T-cell (primary cell): ENCODE data around the gene SNX9. TPM values are rescaled to one million over a fixed set of nuclear protein-coding genes. Genes with fewer than 3 reads are reported as not detected.

ENCODE experiments used
- ATAC-seq, 4 experiments: fragments of 200-7000 bp in 3 of 4; fragments of 150-1000 bp in 1 of 4; cut with Tn5 transposase; replicated peaks in 1 of 4; 1 replicate in 3 of 4; 2 replicates in 1 of 4; pipeline ENCODE4 v1.10.0; 2021; ENCODE audit warnings: moderate library complexity in 3 of 4, mild to moderate bottlenecking in 2 of 4, moderate number of reproducible peaks in 1 of 4
- CTCF ChIA-PET, 2 donors: fragments of 300-600 bp; sonication (Branson Sonifier 250); formaldehyde crosslinking; loops; one replicate each; lab custom pipeline; 2022; ENCODE audit warnings: antibody characterized with exemption in 2 of 2; lab: Charles Lee
- POLR2A ChIA-PET, 2 donors: fragments of 300-600 bp; sonication (Branson Sonifier 250); formaldehyde crosslinking; loops; one replicate each; lab custom pipeline; 2022; ENCODE audit warnings: antibody characterized with exemption in 2 of 2; lab: Charles Lee
- DNase-seq, 35 experiments: peaks; one replicate each; pipeline versions ENCODE4 v3.0.0 to v3.0.0-alpha.2; 2013 to 2023
- H3K27ac ChIP-seq: one replicate; pipeline ENCODE4 v1.5.1; 2013; ENCODE audit warnings: low read length
- H3K27me3 ChIP-seq, 2 experiments: replicated peaks in 1 of 2; 1 replicate in 1 of 2; 2 replicates in 1 of 2; pipeline versions ENCODE4 v1.6.1 to v1.7.0; 2013; ENCODE audit warnings: low read length in 1 of 2, mixed read lengths in 1 of 2; ENCODE audit not compliant: control insufficient read depth in 2 of 2, insufficient read depth in 2 of 2; ENCODE audit errors: extremely low read depth in 1 of 2
- H3K36me3 ChIP-seq, 2 donors: 1 replicate in 1 of 2; 2 replicates in 1 of 2; pipeline versions ENCODE4 v1.6.1 to v1.7.0; 2013; ENCODE audit warnings: low read length in 1 of 2; ENCODE audit not compliant: control insufficient read depth in 2 of 2, insufficient read depth in 1 of 2; ENCODE audit errors: extremely low read depth in 1 of 2
- H3K4me1 ChIP-seq, 2 experiments: 1 replicate in 1 of 2; 2 replicates in 1 of 2; pipeline versions ENCODE4 v1.6.1 to v1.7.0; 2013; ENCODE audit warnings: low read length in 2 of 2, mixed read lengths in 1 of 2; ENCODE audit not compliant: insufficient read depth in 2 of 2, control insufficient read depth in 1 of 2; ENCODE audit errors: extremely low read depth in 1 of 2
- H3K4me3 ChIP-seq, 2 donors: 1 replicate in 1 of 2; 2 replicates in 1 of 2; pipeline versions ENCODE4 v1.5.1 to v1.7.0; 2013; ENCODE audit warnings: mild to moderate bottlenecking in 2 of 2, low read length in 1 of 2, moderate library complexity in 1 of 2; ENCODE audit not compliant: control insufficient read depth in 1 of 2; ENCODE audit errors: extremely low read depth in 1 of 2
- H3K9me3 ChIP-seq: 2 replicates; pipeline ENCODE4 v1.7.0; 2013
- H3K27ac Mint-ChIP-seq, 2 donors: one replicate each; pipeline ENCODE4 v1.8.0; 2020 to 2021; ENCODE audit warnings: mild to moderate bottlenecking in 2 of 2, mixed read lengths in 2 of 2
- H3K27me3 Mint-ChIP-seq, 2 donors: one replicate each; pipeline ENCODE4 v1.8.0; 2021 to 2022; ENCODE audit warnings: mixed read lengths in 2 of 2
- H3K36me3 Mint-ChIP-seq: one replicate; pipeline ENCODE4 v1.8.0; 2021; ENCODE audit warnings: mixed read lengths
- H3K4me1 Mint-ChIP-seq, 3 donors: one replicate each; pipeline ENCODE4 v1.8.0; 2020 to 2022; ENCODE audit warnings: mixed read lengths in 3 of 3, mild to moderate bottlenecking in 1 of 3
- H3K4me3 Mint-ChIP-seq, 3 donors: one replicate each; pipeline ENCODE4 v1.8.0; 2020 to 2022; ENCODE audit warnings: mild to moderate bottlenecking in 3 of 3, mixed read lengths in 3 of 3, moderate library complexity in 3 of 3
- H3K9me3 Mint-ChIP-seq, 3 donors: one replicate each; pipeline ENCODE4 v1.8.0; 2020 to 2022; ENCODE audit warnings: mixed read lengths in 3 of 3
- WGBS: methylation state at CpG from one replicate; pipeline ENCODE4 v1.1.5; 2013; ENCODE audit warnings: missing lambda C conversion rate; ENCODE audit not compliant: insufficient coverage; 5-methylcytosine and 5-hydroxymethylcytosine counted together
- total RNA-seq, 35 experiments: library from RNA in 6 of 35; stranded (reverse) in 6 of 35; fragments of 120-200 nt in 1 of 35; gene quantifications; one replicate each; pipeline versions ENCODE4 v1.2.1 to v1.2.4 and lab custom pipeline; 2013 to 2026

Gene SNX9
- total RNA-seq, 5 donors from 2014 or later (not counting 1 experiment from before 2014, with no cell fraction given): 20.5 to 25.9 (median 23.7) TPM

- H3K36me3 Mint-ChIP-seq: peaks cover 6% of the 10 kb centered on the region
- peaks cover 3 to 22% (median 13%) of the 10 kb centered on the region in 3 donors for H3K9me3 Mint-ChIP-seq
- H3K4me1 Mint-ChIP-seq: peaks cover 9 to 22% (median 19%) of the 10 kb centered on the region in 3 donors
- ATAC-seq: no peak
- H3K4me3 ChIP-seq: no peak overlapping the region
- peaks cover 0 to 2% of the 10 kb centered on the region in 2 donors for H3K36me3 ChIP-seq
- no peak overlapping the region for H3K27ac ChIP-seq
- no peak overlapping the region for H3K27ac Mint-ChIP-seq
- DNase-seq: no peak
- ChIA-PET CTCF (no interaction called here), POLR2A (interaction anchor here in 1 of 2 donors (0.6 kb wide), 1 partner anchor 42 kb away, joined by 4 read pairs; no protein-coding TSS in a partner anchor)
- peaks cover 10 to 19% of the 10 kb centered on the region in 2 experiments for H3K4me1 ChIP-seq
- peaks cover 4% of the 10 kb centered on the region for H3K9me3 ChIP-seq
- H3K4me3 Mint-ChIP-seq: no peak overlapping the region
- WGBS: no CpG with 5 or more reads among the region's 1 CpG
- H3K27me3 Mint-ChIP-seq: peaks cover 0 to 4% of the 10 kb centered on the region in 2 donors
- peaks cover 0 to 10% of the 10 kb centered on the region in 2 experiments for H3K27me3 ChIP-seq
Observed at GRCh38 chr6:157959451-157960227, 136.6 kb downstream of the SNX9 start.

GRCh38 chr6:157961153-157961831, 138.2 kb downstream of the SNX9 start:
- peaks cover 0 to 6% of the 10 kb centered on the region in 2 experiments for H3K27me3 ChIP-seq
- H3K4me1 ChIP-seq: peaks cover 10 to 19% of the 10 kb centered on the region in 2 experiments
- Mint-ChIP-seq H3K4me1 (peaks cover 9 to 22% (median 19%) of the 10 kb centered on the region in 3 donors), H3K27ac (no peak overlapping the region), H3K9me3 (peaks cover 3 to 26% (median 16%) of the 10 kb centered on the region in 3 donors), H3K27me3 (peaks cover 0 to 4% of the 10 kb centered on the region in 2 donors), H3K36me3 (peaks cover 6% of the 10 kb centered on the region), H3K4me3 (no peak overlapping the region)
- no peak overlapping the region for H3K4me3 ChIP-seq
- DNase-seq (no peak), ATAC-seq (no peak)
- ChIA-PET CTCF (interaction anchor here in 1 of 2 donors (0.6 kb wide), 2 partner anchors 14 to 68 kb away, joined by 3 to 4 read pairs; no protein-coding TSS in a partner anchor), POLR2A (interaction anchor here in 1 of 2 donors (1.2 kb wide), 1 partner anchor 14 kb away, joined by 3 read pairs; no protein-coding TSS in a partner anchor)
- WGBS: 95% methylated on average over 3 of the region's 5 CpGs
- H3K9me3 ChIP-seq: peaks cover 4% of the 10 kb centered on the region
- H3K36me3 ChIP-seq: no peaks in the 10 kb centered on the region
- H3K27ac ChIP-seq: no peak overlapping the region

- Histone ChIP-seq H3K4me1 (peaks cover 10 to 19% of the 10 kb centered on the region in 2 experiments), H3K4me3 (peak overlapping the region in 1 of 2 donors; percentile 4), H3K27me3 (peaks cover 0 to 6% of the 10 kb centered on the region in 2 experiments), H3K27ac (no peak overlapping the region), H3K36me3 (no peaks in the 10 kb centered on the region), H3K9me3 (peaks cover 4% of the 10 kb centered on the region)
- 75% methylated on average over 8 of the region's 13 CpGs for WGBS
- Mint-ChIP-seq H3K36me3 (peaks cover 6% of the 10 kb centered on the region), H3K9me3 (peaks cover 3 to 26% (median 16%) of the 10 kb centered on the region in 3 donors), H3K4me3 (peak overlapping the region in 1 of 3 donors; percentile 68), H3K27me3 (peaks cover 0 to 4% of the 10 kb centered on the region in 2 donors), H3K4me1 (peaks cover 9 to 22% (median 19%) of the 10 kb centered on the region in 3 donors), H3K27ac (peak overlapping the region in 1 of 2 donors; percentile 78)
- CTCF ChIA-PET: interaction anchor here in 1 of 2 donors (0.6 kb wide), 1 partner anchor 67 kb away, joined by 4 read pairs; no protein-coding TSS in a partner anchor
- POLR2A ChIA-PET: no interaction called here
- ATAC-seq (no peak), DNase-seq (no peak)
Observed at GRCh38 chr6:157961832-157962575, 139.0 kb downstream of the SNX9 start.

DNA sequence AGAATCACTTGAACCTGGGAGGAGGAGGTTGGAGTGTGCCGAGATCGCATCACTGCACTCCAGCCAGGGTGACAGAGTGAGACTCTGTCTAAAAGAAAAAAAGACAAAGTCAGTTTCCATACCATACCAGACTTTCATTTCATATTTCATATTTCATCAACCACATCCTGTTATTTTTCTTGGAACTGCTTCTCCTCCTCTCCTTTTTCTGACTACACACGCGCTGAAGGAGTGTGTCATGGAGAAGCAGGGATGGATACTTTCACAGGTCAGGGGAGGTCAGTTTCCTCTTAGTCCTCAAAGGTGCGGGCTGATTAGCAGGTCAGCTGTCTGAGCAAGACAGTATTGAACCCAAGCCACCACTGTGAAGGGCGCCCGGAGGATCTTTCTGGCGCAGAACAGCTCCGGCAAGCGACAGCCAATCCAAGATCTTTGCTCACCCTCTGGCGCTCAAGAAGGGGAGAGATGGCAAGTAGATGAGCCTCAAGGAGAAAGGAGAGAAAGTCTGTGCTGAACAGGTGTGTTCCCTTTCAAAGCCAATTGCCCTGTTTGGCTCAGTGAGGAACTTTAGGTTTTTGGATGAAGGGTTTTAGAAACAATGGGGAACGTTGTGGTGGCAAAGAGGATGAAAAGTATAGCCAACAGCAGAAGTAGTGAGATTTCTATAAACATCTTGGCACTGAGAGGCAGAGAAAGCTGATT, 139.7 kb downstream of the SNX9 start:
- peaks cover 0 to 4% of the 10 kb centered on the region in 2 donors for H3K27me3 Mint-ChIP-seq
- CTCF ChIA-PET: interaction anchor here in 1 of 2 donors (1.1 kb wide), 1 partner anchor 36 kb away, joined by 3 read pairs; no protein-coding TSS in a partner anchor
- 60% methylated on average over 2 of the region's 12 CpGs for WGBS

DNA sequence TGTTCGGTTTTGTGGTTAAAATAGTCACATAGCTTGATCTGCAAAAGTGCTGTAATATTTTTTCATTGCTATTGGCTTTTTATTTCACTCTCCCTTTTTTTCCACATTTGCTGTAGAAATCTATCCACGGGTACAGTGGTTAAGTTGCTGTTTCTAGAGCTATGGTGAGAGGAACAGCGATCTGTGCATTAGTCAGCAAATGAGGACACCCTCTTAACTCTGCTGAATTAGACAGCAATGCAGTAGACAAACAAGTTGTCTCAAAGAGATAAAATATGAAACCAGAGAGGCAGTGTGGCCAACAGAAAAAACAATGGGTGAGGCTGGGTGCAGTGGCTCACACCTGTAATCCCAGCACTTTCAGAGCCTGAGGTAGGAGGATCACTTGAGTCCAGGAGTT, 141.1 kb downstream of the SNX9 start:
- H3K27ac ChIP-seq: no peak overlapping the region
- Mint-ChIP-seq H3K4me1 (peaks cover 9 to 22% (median 19%) of the 10 kb centered on the region in 3 donors), H3K27ac (peak overlapping the region in 1 of 2 donors; percentile 60), H3K4me3 (no peak overlapping the region), H3K9me3 (peaks cover 0 to 19% (median 10%) of the 10 kb centered on the region in 3 donors), H3K36me3 (peaks cover 3% of the 10 kb centered on the region), H3K27me3 (peaks cover 0 to 4% of the 10 kb centered on the region in 2 donors)
- no peak overlapping the region for H3K4me3 ChIP-seq
- WGBS: no CpG with 5 or more reads among the region's 3 CpGs
- ChIA-PET POLR2A (no interaction called here), CTCF (interaction anchor here in 1 of 2 donors (1.1 kb wide), 1 partner anchor 35 kb away, joined by 3 read pairs; no protein-coding TSS in a partner anchor)
- no peaks in the 10 kb centered on the region for H3K36me3 ChIP-seq
- ATAC-seq: no peak
- DNase-seq: no peak
- peaks cover 10 to 19% of the 10 kb centered on the region in 2 experiments for H3K4me1 ChIP-seq
- peaks cover 0 to 2% of the 10 kb centered on the region in 2 experiments for H3K27me3 ChIP-seq
- no peaks in the 10 kb centered on the region for H3K9me3 ChIP-seq

More for the DNA sequence above, 139.7 kb downstream of the SNX9 start:
- peaks cover 3 to 26% (median 16%) of the 10 kb centered on the region in 3 donors for H3K9me3 Mint-ChIP-seq
- ATAC-seq (peak in 2 of 4 experiments; percentile 43 to 59), DNase-seq (no peak)
- peaks cover 9 to 22% (median 19%) of the 10 kb centered on the region in 3 donors for H3K4me1 Mint-ChIP-seq
- Histone ChIP-seq H3K4me3 (peak overlapping the region in 1 of 2 donors; percentile 4), H3K36me3 (no peaks in the 10 kb centered on the region), H3K27ac (no peak overlapping the region), H3K4me1 (peaks cover 10 to 19% of the 10 kb centered on the region in 2 experiments), H3K9me3 (peaks cover 4% of the 10 kb centered on the region), H3K27me3 (peaks cover 0 to 5% of the 10 kb centered on the region in 2 experiments)
- peak overlapping the region in 2 of 3 donors; percentile 35 to 68 for H3K4me3 Mint-ChIP-seq
- POLR2A ChIA-PET: no interaction called here
- peak overlapping the region; percentile 41 to 78 for H3K27ac Mint-ChIP-seq
- H3K36me3 Mint-ChIP-seq: peaks cover 6% of the 10 kb centered on the region
